HCEC 1CT (cell line): ENCODE data around the gene FLNC.

Experiments
- DNase-seq: peaks from one replicate; pipeline ENCODE4 v3.0.0-alpha.2; 2017

FLNC gene

DNA sequence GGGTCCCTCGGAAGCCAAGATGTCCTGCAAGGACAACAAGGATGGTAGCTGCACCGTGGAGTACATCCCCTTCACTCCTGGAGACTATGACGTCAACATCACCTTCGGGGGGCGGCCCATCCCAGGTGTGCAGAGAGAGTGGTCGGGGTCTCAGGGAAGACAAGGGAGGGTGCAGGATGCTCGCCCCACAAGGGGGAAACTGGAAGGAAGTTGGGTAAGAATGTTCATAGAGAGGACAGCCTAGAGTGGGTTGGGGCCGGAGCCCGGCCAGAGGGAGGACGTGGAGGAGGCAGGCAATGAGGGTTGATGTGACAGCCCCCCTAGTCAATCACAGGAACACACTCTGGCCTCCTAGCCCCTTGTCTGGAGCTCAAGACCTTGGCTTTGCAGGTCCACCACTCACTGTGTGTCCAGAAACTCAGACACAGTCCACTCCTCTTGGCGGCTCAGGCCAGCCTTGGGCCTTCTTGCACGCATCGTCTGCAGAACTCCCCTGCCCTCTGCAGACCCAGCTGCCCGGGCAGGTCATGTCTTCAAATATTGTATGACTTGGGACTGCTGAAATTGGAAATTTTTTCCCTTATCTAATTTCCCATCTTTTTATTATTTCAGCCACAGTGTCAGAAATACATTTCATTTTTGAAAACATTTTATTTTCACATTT is 16.7 kb downstream of the FLNC start:
- no peak for DNase-seq

DNA sequence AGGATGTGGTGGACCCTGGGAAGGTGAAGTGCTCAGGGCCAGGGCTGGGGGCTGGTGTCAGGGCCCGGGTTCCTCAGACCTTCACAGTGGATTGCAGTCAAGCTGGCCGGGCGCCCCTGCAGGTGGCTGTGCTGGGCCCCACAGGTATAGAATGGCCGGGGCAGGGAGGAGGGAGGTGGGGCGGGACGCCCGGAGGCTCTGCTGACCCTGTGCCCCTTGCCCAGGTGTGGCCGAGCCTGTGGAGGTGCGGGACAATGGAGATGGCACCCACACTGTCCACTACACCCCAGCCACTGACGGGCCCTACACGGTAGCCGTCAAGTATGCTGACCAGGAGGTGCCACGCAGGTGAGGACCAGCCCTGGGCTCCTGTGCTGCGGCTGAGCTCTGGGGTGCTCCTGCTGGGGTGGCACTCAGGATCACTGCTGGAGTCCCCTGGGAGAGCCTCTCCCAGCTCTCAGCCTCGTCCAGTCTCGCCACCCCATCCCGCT is 17.6 kb downstream of the FLNC start:
- no peak for DNase-seq

DNA sequence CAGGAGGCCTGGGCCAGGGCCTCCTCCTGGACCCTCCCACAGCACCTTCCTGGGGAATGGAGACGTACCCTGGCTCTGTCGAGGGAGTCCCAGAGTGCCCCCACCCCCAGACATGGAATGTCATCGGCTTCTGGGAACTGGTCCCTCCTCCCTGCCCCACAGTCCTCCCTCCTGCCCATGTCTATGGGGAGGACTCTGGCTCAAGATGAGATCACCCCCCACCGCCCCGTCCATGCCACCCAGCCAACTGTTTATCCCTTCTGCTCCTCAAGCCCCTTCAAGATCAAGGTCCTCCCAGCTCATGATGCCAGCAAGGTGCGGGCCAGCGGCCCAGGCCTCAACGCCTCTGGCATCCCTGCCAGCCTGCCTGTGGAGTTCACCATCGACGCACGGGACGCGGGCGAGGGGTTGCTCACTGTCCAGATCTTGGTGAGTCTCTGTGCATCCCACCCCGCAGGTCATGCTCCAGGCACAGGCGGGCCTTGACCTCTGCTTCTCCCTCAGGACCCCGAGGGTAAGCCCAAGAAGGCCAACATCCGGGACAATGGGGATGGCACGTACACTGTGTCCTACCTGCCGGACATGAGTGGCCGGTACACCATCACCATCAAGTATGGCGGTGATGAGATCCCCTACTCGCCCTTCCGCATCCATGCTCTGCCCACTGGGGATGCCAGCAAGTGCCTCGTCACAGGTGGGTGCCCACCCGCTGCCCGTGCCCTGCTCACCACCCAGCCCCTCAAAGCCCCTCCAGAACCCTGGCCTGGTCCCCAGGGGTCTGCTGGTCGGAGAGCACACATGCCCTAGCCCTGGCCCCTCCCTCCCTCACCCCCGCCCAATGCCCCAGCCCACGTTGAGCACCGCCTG is 18.3 kb downstream of the FLNC start:
- DNase-seq, result no peak

DNA sequence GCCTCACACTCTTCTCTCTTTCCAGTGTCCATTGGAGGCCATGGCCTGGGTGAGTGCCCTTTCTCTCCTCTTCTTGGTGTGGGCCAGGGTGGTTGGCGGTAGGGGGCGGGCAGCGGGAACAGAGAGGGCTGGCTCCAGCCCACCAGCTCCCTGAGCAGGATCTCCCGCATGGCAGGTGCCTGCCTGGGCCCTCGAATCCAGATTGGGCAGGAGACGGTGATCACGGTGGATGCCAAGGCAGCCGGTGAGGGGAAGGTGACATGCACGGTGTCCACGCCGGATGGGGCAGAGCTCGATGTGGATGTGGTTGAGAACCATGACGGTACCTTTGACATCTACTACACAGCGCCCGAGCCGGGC is 18.9 kb downstream of the FLNC start:
- DNase-seq, result no peak

DNA sequence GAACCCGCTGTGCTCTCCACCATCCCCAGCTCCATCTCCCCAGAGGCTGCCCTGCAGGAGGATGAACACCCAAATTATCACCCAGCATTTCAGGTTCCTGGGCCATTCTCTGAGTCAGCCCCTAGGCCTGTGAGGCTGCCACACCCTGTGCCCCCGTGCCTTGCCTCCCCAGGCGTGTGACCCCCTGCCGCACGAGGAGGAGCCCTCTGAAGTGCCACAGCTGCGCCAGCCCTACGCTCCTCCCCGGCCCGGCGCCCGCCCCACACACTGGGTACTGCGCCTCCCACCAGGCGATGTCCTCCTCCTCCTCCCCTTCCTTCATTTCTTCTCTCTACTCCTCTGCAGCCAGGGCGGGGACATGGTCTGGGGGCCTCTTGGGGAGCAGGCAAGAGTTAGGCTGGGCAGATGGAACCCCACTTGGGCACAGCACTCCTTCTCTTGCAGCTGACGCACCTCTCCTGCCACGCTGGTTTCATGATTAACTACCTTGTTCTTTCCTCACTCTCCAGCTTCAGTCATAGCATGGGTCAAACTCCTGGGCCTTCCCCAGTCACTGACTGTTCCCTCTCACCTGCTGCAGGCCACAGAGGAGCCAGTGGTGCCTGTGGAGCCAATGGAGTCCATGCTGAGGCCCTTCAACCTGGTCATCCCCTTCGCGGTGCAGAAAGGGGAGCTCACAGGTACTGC is 19.7 kb downstream of the FLNC start:
- no peak for DNase-seq

DNA sequence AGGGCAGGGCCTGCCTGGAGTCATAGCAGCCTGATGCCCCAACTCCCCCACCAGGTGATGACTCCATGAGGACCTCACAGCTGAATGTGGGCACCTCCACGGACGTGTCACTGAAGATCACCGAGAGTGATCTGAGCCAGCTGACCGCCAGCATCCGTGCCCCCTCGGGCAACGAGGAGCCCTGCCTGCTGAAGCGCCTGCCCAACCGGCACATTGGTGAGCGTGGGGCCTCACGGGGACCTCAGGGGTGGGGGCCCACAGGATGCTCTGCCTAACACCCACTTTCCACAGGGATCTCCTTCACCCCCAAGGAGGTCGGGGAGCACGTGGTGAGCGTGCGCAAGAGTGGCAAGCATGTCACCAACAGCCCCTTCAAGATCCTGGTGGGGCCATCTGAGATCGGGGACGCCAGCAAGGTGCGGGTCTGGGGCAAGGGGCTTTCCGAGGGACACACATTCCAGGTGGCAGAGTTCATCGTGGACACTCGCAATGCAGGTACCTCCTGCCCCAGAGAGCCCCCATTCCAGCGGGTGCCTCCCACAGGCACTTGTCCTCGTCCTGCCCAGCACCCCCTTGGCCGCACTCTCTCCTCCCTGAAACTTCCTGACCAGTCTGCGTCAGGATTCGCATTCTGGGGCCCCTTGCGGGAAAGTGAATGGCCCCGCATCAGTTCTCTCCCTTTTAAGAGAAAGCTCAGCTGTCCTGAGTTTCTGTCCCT is 22.5 kb downstream of the FLNC start:
- DNase-seq, result no peak

DNA sequence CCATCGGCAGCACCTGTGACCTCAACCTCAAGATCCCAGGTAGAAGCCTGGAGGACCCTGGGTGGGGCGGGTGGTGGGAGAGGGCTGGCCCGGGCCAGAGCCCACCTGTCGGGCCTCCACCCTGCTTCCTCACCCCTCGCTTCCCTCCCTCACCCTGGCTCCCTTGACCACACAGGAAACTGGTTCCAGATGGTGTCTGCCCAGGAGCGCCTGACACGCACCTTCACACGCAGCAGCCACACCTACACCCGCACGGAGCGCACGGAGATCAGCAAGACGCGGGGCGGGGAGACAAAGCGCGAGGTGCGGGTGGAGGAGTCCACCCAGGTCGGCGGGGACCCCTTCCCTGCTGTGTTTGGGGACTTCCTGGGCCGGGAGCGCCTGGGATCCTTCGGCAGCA is 23.6 kb downstream of the FLNC start:
- DNase-seq, result no peak

DNA sequence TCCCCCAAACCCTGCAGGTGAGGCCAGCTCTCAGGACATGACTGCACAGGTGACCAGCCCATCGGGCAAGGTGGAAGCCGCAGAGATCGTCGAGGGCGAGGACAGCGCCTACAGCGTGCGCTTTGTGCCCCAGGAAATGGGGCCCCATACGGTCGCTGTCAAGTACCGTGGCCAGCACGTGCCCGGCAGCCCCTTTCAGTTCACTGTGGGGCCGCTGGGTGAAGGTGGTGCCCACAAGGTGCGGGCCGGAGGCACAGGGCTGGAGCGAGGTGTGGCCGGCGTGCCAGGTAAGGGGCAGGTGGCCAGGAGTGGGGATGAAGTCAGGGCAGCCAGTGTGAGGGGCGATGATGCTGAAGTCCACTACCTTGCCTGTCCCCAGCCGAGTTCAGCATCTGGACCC is 24.2 kb downstream of the FLNC start:
- DNase-seq, result no peak

DNA sequence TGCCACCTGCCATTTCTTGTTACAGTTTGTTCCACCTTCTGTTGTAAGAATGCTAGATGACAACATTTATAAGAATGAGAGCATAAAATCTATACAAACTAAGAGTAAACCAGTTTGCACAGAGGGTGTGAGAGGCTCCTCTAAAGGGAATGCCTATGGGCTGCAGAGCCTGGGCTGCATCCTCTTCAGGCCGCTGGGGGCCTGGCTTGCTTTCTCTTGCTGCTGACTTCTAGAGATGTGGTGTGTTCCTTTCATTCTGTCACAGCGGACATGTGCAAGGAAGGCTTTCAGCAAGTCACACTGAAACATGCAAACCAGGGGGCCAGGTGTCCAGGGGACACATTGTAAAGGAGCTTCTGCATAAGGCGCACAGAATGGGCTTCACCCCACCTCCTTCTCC is 25.4 kb downstream of the FLNC start:
- no peak for DNase-seq

DNA sequence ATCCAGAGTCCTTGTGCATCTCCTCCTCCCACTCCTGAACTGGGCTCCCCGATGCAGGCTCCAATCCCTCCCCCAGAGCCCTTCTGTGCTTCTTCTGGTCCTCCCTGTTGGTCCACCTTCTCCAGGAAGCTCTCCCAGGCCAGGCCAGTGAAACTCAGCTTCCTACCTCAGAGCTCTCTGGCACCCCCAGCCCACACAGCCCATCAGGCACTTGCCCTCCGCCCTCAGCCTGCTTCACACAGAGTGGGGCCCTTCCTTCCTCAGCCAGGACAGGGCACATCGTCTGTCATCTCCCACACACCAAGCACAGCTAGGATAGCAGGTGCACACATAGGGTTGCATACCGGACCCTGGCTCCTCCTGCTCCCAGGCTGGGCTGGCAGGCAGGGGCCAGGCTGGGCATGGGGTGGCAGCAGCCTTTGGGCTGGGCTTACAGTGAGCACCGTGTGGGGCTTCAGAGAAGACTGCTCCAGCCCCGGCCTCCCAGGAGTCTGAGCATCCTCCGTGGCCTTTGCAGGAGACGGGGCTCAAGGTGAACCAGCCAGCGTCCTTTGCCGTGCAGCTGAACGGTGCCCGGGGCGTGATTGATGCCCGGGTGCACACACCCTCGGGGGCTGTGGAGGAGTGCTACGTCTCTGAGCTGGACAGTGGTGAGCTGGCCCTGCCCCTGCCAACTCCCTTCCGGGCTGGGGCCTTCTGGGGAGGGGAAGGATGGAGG is 26.0 kb downstream of the FLNC start:
- DNase-seq, result no peak

DNA sequence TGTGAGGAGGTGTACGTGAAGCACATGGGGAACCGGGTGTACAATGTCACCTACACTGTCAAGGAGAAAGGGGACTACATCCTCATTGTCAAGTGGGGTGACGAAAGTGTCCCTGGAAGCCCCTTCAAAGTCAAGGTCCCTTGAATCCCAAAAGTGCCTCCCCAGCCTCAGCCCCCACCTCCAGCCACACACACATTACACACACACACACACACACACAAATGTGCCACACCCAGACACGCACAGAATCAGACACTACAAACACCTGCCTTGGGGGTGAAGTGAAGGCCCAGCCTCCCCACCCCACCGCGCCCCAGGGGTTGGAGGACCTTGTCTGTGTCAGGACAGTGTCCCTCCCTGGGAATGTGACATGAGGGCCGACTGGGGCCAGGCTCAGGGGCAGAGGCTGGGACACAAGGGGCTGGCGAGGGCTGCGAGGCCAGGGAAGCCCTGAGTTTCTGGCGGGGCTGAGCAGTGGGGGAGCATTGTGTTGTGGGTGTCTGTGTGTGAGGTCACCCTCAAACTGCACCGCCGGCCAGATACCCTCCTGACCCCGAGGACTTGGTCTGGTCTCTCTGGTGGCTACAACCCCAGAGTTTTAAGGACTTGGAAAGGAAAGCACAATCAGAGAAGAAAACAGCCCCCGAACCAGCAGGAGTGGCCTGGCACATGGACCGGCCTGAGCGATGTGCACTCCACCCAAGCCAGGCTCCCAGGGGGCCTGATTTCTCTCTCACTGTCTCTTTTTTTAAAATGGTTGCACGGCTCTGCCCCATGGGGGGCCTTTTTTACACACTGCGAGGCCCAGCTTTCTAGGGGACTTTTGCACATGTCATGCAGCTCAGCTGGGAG is 28.4 kb downstream of the FLNC start:
- DNase-seq, result no peak

DNA sequence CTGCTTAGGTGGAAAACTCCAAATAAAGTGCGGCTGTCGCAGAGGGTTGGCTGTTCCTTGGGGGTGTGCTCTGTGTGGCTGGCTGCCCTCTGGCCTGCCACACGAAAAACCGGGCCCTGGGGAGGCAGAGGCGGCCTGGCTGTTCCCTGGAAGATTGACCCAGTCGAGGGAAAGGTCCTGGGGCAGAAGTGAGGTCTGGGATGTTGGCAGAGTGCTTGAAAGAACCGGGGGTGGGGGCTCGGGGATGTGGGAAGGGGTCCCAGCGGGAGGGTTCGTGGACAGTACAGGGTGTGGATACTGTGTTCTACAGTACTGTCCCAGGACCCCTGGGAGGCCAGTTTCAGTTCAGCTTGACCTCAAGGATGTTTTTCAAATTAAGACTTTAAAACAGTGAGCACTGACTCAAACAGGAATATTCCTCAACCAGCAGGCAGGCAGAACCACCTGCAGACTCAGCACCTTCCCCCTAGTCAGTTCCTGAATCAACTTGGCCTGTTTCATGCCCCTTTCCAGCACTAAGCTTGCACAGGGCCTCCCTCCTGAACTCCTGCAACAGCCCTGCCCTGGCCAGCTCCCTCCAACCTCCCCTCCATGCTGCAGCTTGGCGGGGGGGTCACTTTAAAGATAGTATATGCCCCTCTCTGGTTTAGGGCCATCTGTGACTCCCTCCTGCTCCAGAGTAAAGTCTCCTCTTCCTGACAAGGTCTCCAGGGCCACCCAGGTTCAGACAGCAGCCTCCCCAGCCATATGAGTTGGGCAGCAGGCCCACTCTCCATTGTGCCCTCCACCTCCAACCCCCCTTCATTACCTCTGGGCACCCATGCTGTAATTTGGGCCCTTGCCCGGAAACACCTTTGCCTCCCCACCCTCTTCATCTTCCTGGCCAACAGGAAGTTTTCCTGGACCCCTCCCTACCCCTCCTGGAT is 29.3 kb downstream of the FLNC start:
- DNase-seq, result no peak

DNA sequence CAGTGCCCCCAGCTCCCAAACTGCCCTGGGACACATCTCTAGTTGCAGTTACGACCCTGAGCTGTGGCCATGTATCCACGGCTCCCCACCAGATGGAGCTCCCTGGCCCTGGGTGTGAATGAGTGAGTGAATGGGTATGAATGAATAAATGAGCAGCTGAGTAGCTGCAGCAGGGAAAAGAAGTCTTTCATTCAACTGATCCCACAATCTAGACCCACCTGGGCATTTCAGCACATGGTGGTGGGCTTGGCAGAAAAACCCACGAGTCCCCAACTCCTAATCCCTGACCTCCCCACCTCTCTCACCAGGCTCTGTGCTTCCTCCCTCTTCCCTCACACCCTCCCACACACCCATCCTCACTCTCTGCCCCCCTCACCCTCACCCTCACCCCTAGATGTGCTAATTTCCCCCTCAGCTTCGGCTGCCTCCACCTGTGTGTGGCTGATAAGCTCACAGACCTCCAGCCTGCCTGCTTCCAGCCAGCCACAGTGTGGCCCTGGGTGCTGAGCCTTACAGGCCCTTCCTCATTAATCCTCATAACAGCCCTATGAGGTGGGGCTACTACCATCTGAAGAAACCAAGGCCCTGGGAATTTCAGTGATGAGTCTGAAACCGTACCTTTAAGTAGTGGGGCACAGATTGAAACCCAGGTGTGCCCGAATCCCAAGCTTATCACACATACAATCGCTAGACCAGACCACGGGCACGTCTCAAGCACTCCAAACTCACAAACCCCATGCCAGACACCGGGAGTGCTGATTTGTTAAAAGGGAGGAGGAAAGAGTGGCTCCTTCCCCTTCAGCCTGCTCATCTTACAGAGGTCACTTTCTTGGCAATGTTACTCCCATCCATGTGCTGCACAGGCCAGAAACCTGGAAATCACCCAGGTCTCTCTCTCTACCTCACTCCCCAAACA is 30.2 kb downstream of the FLNC start:
- DNase-seq, result no peak

DNA sequence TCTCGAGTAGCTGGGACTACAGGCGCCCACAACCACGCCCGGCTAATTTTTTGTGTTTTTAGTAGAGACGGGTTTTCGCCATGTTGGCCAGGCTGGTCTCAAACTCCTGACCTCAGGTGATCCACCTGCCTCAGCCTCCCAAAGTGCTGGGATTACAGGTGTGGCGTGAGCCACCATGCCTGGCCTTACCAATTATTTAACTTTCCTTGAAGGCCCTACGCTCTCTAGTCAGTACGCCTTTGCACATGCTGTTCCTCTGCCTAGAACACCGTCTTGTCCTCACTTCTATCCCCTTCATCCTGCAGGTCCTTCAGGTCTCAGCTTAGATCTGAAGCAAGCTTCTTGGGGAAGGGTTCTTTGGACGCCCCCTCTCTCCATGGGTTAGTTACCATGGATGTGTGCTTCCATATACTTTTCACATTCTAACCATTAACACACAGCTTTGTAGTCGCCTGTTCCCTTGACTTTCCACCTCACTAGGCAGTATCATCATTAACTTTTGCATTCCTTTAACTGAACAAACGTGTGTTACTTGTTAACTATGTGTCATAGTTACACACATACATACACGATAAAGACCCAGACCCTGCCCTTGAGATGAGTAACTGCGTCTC is 31.9 kb downstream of the FLNC start:
- DNase-seq, result no peak

DNA sequence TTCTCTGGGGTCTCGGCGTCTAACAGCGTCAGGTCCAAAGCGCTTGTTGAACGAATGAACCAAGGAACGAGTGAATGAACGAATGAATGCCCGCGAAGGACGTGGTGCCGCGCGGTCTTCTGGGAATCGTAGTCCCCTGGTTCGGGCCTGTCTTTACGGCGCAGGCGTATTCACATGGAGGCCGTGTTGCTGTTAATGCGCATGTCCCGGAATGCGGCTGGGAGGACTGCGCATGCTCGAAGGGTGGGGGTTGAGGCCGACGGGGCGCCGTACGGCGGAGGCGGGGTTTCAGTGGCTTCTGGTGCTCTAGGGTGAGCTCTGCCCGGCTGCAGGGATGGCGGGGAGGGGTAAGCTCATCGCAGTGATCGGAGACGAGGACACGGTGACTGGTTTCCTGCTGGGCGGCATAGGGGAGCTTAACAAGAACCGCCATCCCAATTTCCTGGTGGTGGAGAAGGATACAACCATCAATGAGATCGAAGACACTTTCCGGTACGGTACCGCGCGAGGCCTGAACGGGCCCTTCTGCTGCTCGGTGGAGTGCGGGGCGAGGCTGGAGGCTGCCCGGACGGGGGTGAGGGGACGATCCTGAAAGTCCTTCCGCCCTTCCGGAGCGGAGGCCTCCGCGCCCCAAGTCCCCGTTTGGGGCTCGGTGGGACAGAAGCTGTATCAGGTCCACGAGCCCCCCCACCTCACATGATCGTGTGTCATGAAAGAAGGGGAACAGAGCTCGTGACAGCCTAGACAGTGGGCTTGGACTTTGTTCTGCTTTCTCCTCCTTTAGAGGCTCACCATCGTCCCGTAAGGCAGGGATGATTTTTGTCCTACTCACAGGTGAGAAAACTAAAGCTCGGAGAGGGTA is 32.6 kb downstream of the FLNC start, which contains the start of gene ATP6V1F:
Gene ATP6V1F, plus strand, starts transcription at position 286 of the 862 bp plus-strand sequence. Its CDS starts 49 bp downstream, at position 335.
- peak; percentile 96 for DNase-seq

DNA sequence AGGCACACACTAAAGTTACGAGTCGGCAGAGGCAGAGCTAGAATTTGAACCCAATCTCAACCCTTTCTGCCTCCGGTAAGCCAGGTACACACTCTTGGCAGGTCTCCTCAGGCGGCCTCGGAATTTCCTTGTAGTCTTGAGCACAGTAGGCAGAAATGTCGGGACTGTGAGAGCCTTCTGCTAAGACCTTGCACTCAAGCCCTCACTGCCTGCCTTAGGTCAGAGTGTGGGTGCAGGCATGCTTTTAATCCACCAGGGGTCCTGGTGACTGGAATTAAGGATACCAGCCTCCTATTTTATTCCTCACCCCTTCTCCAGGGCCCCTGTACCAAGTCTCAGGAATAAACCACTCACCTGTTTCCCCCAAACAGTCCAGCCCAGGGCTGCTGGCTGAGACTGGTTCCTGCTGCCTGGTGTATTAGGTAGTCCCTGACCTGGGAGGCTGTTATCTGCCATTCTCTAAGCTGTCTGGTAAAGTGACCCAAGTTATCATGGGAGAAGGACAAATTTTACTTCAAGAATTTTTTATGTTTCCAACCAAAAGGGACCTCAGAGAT is 33.3 kb downstream of the FLNC start:
- DNase-seq, result peak; percentile 64

DNA sequence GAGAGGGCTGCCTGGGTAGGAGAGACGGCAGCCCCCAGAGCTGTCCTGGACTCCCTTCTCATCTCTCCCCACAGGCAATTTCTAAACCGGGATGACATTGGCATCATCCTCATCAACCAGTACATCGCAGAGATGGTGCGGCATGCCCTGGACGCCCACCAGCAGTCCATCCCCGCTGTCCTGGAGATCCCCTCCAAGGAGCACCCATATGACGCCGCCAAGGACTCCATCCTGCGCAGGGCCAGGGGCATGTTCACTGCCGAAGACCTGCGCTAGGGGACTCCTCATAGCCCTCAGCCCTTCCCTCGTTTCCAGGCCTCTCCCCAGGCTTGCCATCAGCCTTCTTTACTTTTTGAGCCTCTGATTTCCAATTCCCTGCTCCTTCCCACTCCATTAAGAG is 35.1 kb downstream of the FLNC start:
- DNase-seq, result no peak
